GM19467 (cell line): ENCODE data around the gene HGFAC.
"Not testable (repeated sequence)": the region's sequence is repeated elsewhere in the genome, so short reads cannot be mapped to it uniquely, and the experiment has no call there.

ENCODE experiments used
- ATAC-seq: cut with Tn5 transposase; IDR thresholded peaks from one replicate; pipeline ENCODE4 v1.9.1; 2021; ENCODE audit warnings: mild to moderate bottlenecking, moderate library complexity; ENCODE audit not compliant: unreplicated experiment

The HGFAC gene

DNA sequence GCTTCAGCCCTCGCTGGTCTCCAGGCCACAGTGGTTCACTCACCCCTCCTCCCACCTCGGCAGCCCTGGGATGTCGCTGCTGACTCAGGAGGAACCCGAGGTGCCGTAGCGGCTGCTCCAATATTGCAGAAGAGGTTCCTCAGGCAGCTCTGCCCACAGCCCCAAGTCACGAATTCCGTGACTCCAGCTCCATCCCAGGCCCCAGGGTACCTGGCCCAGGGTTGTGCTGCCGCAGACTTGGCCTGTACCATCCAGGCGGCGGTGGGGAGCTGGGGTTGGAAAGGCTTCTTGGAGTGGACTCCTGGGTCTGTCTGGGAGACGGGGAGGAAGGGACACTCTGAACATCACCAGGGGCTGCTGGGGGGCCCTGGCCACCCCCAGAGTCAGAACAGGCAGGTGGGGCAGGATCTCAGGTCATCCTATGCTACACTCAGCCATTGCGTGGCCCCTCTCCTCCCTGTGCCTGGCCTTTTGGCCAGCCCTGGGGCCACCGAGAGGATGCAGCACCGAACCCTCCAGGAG lies 728 bp upstream of the HGFAC start:
- ATAC-seq: no peak

DNA sequence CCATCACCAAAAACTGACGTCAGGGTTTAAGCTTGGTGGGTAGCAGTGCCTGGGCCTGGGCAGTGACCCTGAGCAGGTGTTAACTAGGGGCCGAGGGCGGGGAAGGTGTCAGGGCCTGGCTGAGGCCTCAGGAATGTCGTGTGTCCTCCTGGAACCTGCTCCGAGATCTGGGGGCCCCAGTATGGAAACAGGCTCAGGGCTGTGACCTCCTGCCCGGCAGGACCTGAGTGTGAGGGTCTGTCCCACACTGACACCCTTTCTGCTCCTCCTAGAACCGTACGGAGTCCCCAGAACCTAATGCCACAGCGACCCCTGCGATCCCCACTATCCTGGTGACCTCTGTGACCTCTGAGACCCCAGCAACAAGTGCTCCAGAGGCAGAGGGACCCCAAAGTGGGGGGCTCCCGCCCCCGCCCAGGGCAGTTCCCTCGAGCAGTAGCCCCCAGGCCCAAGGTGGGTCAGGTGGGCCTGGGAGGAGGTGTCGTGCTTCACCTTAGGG lies 741 bp downstream of the HGFAC start:
- no peak for ATAC-seq

DNA sequence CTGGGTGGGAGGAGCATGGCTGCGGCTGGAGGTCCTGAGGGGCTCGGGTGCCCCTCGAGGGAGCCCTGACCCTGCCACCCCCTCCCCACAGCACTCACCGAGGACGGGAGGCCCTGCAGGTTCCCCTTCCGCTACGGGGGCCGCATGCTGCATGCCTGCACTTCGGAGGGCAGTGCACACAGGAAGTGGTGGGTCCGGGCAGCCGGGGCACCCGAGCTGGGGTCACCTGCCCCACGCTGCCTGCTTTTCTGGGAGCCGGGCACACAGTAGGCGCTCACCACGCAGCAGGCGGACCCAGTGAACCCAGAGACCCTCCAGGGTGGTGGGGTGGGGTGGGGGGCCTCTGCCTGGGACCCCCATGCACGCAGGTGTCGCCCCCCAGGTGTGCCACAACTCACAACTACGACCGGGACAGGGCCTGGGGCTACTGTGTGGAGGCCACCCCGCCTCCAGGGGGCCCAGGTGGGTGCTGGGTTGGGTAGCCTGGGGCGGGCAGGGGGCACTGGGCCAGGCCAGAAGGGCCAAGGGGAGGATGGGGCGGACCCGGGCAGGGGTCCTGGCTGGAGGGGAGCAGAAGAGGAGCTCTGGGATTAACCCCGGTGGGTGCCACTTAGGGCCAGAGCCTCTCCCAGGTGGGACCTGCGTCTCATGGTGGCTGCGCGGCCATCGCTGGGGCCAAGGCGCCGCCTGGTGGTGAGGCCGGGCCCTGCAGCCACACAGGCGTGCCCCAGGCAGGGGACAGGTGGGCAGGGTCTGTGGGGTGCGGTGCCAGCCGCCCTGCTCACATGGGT lies 1.4 kb downstream of the HGFAC start:
- peak; percentile 61 for ATAC-seq

GRCh38 chr4:3443750-3444309 lies 2.1 kb downstream of the HGFAC start:
- no peak for ATAC-seq

DNA sequence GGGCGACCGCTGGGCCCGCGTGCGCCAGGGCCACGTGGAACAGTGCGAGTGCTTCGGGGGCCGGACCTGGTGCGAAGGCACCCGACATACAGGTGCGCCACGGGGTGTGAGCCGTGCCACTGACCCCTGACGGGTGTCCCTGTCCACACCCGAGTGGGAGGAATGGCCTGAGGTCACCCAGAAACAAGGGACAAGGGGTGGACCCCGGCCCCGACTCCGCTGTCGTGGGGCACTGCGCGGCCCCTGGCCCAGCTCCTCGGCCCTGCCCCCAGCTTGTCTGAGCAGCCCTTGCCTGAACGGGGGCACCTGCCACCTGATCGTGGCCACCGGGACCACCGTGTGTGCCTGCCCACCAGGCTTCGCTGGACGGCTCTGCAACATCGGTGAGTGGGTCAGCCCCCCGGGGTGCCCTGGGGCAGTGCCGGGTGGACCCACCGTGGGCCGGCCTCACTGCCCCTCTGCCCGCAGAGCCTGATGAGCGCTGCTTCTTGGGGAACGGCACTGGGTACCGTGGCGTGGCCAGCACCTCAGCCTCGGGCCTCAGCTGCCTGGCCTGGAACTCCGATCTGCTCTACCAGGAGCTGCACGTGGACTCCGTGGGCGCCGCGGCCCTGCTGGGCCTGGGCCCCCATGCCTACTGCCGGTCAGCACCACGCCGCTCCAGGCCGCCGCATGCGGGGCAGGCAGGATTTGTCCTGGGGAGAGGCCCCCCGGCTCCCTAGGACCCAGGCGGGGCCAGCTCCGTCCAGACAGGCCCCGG lies 2.8 kb downstream of the HGFAC start:
- ATAC-seq: no peak

GRCh38 chr4:3445111-3445820 lies 3.5 kb downstream of the HGFAC start:
- no peak for ATAC-seq

DNA sequence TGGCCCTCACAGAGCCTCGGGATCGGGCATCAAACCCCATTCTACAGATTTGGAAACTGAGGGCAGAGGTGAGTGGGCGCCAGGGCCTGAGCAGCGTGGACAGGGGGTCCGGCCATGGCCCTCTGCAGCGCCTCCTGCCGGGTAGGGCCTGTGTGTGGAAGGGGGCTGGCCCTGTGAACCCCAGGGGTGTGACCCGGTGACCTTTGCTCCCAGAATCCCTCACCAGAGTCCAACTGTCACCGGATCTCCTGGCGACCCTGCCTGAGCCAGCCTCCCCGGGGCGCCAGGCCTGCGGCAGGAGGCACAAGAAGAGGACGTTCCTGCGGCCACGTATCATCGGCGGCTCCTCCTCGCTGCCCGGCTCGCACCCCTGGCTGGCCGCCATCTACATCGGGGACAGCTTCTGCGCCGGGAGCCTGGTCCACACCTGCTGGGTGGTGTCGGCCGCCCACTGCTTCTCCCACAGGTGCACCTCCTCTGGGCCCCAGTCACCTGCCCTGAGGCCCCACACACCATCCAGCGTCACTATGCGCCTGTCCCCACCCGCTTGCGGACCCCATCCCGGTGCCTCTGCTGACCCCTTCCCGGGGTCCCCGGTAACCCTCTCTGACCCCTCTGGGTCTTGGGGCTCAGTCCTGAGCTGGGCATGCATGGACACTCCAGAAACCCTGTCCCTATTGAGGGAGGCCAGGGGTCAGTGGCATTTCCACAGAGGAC lies 4.2 kb downstream of the HGFAC start:
- ATAC-seq: no peak

GRCh38 chr4:3446631-3447320 lies 5.0 kb downstream of the HGFAC start:
- ATAC-seq: no peak

GRCh38 chr4:3447431-3448395 lies 5.9 kb downstream of the HGFAC start:
- no peak for ATAC-seq

GRCh38 chr4:3449047-3449573 lies 7.3 kb downstream of the HGFAC start:
- ATAC-seq: no peak

DNA sequence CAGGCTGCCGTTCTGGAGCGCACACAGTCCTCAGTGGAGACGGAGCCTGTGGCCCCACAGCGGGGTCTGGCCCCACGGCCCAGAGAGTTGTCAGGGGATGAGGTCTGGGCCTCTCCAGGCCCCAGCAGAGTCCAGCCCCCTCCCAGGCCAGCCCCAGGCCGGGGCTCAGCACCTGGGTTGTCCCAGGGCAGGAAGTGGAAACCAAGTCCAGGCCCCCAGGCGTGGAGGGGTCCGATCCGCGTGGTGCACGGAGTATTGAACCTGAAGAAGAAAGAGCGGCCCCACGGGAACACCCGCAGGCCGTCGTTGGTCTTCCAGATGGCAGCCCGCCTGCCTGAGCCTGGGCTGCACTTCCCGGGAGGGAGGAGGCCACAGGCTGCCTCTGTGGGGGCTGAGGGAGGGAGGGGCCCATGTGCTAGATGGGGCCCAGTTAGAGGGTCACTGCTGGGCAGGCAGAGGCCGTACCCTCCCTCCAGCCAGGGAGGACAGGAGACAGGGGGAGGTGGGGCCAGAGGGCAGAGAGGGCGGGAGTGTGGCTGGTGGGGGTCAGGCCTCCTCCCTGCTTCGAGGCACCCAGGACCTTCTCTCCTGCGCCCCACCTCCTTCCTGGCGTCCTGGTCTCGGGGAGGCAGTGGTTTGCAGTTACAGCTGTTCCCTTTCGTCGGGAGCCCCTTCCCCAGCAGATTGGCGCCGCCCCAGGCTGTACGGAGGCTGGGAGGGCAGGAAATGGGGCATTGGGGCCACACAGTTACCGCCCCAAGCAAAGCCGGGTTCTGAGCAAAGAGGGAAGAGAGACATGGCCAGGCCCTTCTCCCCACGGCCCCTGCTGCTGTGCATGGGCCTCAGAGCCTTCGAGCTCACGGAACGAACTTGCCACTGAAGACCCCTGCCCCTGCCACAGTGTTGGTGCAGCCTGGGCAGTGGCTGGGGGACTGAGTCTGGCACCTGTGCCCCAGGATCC lies 8.1 kb downstream of the HGFAC start:
- ATAC-seq: no peak

GRCh38 chr4:3450643-3451042 lies 8.9 kb downstream of the HGFAC start:
- ATAC-seq: no peak

GRCh38 chr4:3451956-3452355 lies 10.2 kb downstream of the HGFAC start:
- no peak for ATAC-seq

- ATAC-seq: no peak
These were observed 10.6 kb downstream of the HGFAC start for GRCh38 chr4:3452376-3452775.

DNA sequence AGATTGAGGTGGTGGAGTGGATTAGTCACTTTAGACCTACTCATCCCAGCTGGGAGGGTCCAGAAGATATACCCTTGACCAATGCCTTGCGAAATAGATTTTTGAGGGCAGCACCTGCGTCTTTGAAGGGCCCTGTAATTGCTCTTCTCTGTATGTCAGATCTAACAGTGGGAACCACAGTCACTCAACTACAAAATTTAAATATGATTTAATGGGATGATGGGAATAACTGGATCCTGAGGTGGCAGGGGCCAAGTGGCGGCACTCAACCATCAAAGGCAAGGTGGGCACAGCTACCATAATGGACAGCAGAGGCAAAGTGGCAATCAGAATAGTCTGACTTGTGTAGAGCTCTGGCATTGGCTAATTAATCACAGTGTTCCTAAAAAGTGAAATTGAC lies 13.8 kb downstream of the HGFAC start:
- not testable (repeated sequence) for ATAC-seq

- no peak for ATAC-seq
These were observed 16.6 kb downstream of the HGFAC start for GRCh38 chr4:3458371-3458770.

GRCh38 chr4:3459156-3459555 lies 17.4 kb downstream of the HGFAC start:
- not testable (repeated sequence) for ATAC-seq
